Breast epithelium (tissue), 4 donors: Measurements from ENCODE around the gene PTCRA. TPM values are rescaled to one million over a fixed set of nuclear protein-coding genes. Genes with fewer than 3 reads are reported as not detected.
"Not testable (repeated sequence)": the region's sequence is repeated elsewhere in the genome, so short reads cannot be mapped to it uniquely, and the experiment has no call there.

Source experiments
- DNase-seq, 2 donors: peaks; one replicate each; pipeline ENCODE4 v3.0.0-alpha.2; 2019; ENCODE audit warnings: low spot score in 2 of 2
- H3K27ac ChIP-seq, 2 donors: fragments of 200-600 bp; sonication (generic) in 1 of 2; one replicate each; pipeline ENCODE4 v1.5.1; 2016 to 2019; ENCODE audit warnings: mild to moderate bottlenecking in 1 of 2
- H3K27me3 ChIP-seq, 2 donors: fragments of 200-600 bp; sonication (generic) in 1 of 2; one replicate each; pipeline versions ENCODE4 v1.5.1 to v1.6.0; 2017 to 2019; ENCODE audit warnings: control low read depth in 1 of 2, mild to moderate bottlenecking in 1 of 2
- H3K36me3 ChIP-seq: fragments of 200-600 bp; one replicate; pipeline ENCODE4 v1.5.1; 2019
- H3K4me1 ChIP-seq, 2 donors: fragments of 200-600 bp; sonication (generic); one replicate each; pipeline ENCODE4 v1.5.1; 2016 to 2019; ENCODE audit warnings: control low read depth in 1 of 2
- H3K4me3 ChIP-seq, 3 donors: fragments of 200-600 bp; sonication (generic); 1 replicate in 2 of 3; 2 replicates in 1 of 3; pipeline ENCODE4 v1.5.1; 2016 to 2019; ENCODE audit warnings: mild to moderate bottlenecking in 3 of 3, moderate library complexity in 2 of 3
- H3K9me3 ChIP-seq, 2 donors: fragments of 200-600 bp; sonication (generic) in 1 of 2; one replicate each; pipeline ENCODE4 v1.5.1; 2016 to 2019; ENCODE audit warnings: control low read depth in 1 of 2
- CTCF ChIP-seq, 3 donors: fragments of 450-650 bp; IDR thresholded peaks; one replicate each; pipeline ENCODE4 v1.5.1; 2016 to 2017; ENCODE audit warnings: antibody characterized with exemption in 3 of 3, mild to moderate bottlenecking in 3 of 3, moderate library complexity in 3 of 3
- POLR2A ChIP-seq: fragments of 450-650 bp; IDR thresholded peaks from one replicate; pipeline ENCODE4 v1.6.1; 2016; ENCODE audit warnings: antibody characterized with exemption, mild to moderate bottlenecking, moderate library complexity
- POLR2AphosphoS5 ChIP-seq, 3 donors: sonication (generic); formaldehyde crosslinking; IDR thresholded peaks; one replicate each; pipeline ENCODE4 v1.6.1; 2017; ENCODE audit warnings: antibody characterized with exemption in 3 of 3
- intact Hi-C: fragments of 100-400 bp; cut with DNase I; formaldehyde crosslinking; loops from one replicate; pipeline ENCODE4 v1.15.1; 2023; ENCODE audit warnings: low total_unique reads
- total RNA-seq, 3 donors: library from RNA; depleted of rRNA; stranded (reverse); fragments of >200 nt; gene quantifications; one replicate each; pipeline ENCODE4 v1.1.0, GENCODE V29; 2016

Gene PTCRA
- total RNA-seq, 3 donors from 2014 or later, result not detected

- TF ChIP-seq POLR2AphosphoS5 (IDR thresholded peaks at IDR 0.05), result peak; percentile 63 to 87 (median 74)
- TF ChIP-seq POLR2A, result peak; percentile 38
- peak in 2 of 3 donors; percentile 55 to 60 for TF ChIP-seq CTCF (IDR thresholded peaks at IDR 0.05)
- peak within 1 kb of the TSS; percentile 91 to 97 for H3K27ac ChIP-seq
- H3K4me3 ChIP-seq, result peak within 1 kb of the TSS; percentile 57 to 83 (median 70)
- intact Hi-C loops, result no loop called here
- peaks cover 8% of the 10 kb centered on the region for H3K36me3 ChIP-seq
- no peaks in the 10 kb centered on the region for H3K9me3 ChIP-seq
- peak; percentile 79 to 83 for DNase-seq
- H3K4me1 ChIP-seq, result peaks cover 0 to 6% of the 10 kb centered on the region in 2 donors
- no peaks in the 10 kb centered on the region for H3K27me3 ChIP-seq
These were observed 36.2 kb upstream of the PTCRA start, which contains the start of gene RPL7L1 for GRCh38 chr6:42879372-42880239. Gene RPL7L1, plus strand, starts transcription at chr6:42879616. Its CDS starts 295 bp downstream, at chr6:42879911.

GRCh38 chr6:42880240-42880817 lies 35.5 kb upstream of the PTCRA start:
- not testable (repeated sequence) for DNase-seq, H3K4me1 ChIP-seq, H3K27me3 ChIP-seq

DNA sequence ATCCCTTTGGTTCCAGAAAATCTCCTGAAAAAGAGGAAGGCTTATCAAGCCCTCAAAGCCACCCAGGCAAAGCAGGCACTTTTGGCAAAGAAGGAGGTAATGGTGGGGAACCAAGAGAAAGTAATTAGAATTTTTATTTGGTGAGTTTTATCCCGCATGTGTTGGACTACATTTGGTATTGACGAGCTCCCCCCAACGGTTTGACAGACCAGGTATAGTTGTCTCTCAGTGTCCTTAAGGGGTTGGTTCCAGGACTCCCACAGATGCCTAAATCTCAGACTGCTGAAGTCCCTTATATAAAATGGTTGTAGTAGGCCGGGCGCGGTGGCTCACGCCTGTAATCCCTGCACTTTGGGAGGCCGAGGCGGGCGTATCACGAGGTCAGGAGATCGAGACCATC lies 35.0 kb upstream of the PTCRA start:
- Histone ChIP-seq H3K27ac (peak overlapping the region; percentile 91 to 97), H3K4me3 (peak overlapping the region; percentile 57 to 83 (median 70)), H3K36me3 (peaks cover 13% of the 10 kb centered on the region)
- H3K27me3 ChIP-seq, intact Hi-C loops, H3K9me3 ChIP-seq, DNase-seq, H3K4me1 ChIP-seq: not testable (repeated sequence)

More at GRCh38 chr6:42880240-42880817, 35.5 kb upstream of the PTCRA start:
- Histone ChIP-seq H3K36me3 (peaks cover 13% of the 10 kb centered on the region), H3K27ac (peak overlapping the region; percentile 91 to 97), H3K4me3 (peak overlapping the region; percentile 57 to 83 (median 70))
- intact Hi-C loops, H3K9me3 ChIP-seq: not testable (repeated sequence)

DNA sequence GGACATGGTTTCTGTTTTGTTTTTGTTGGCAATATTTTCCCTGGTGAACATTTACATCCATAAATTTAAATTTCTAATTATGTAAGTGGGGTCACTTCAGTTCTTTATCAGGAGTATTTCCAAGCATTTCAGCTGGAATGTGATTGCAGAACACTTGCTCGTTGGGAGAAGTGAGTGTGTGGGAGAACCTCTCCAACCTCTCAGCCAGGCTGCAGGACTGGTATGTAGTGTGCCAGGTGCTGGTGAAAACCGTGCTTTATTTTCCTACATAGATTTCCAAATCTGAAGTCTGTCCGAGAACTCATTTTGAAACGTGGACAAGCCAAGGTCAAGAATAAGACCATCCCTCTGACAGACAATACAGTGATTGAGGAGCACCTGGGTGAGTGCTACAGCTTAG lies 30.2 kb upstream of the PTCRA start:
- intact Hi-C loops, result no loop called here
- peaks cover 13% of the 10 kb centered on the region for H3K36me3 ChIP-seq
- H3K4me3 ChIP-seq, result no peak overlapping the region
- TF ChIP-seq CTCF (IDR thresholded peaks at IDR 0.05) (no peak), POLR2A (no peak)
- no peaks in the 10 kb centered on the region for H3K9me3 ChIP-seq
- H3K4me1 ChIP-seq, result no peaks in the 10 kb centered on the region
- H3K27me3 ChIP-seq, result no peaks in the 10 kb centered on the region
- DNase-seq, result no peak
- no peak overlapping the region for H3K27ac ChIP-seq

DNA sequence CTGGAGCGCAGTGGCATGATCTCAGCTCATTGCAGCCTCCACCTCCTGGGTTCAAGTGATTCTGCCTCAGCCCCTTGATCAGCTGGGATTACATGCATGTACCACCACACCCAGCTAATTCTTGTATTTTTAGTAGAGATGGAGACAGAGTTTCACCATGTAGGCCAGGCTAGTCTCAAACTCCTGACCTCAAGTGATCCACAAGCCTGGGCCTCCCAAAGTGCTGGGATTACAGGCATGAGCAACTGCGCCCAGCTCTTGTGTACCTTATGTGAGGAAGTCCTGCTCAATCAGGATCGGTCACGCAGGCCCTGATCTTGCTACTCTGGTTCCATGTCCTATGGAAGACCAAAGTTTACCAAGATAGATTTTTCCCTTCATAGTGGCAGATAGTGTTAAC lies 27.7 kb upstream of the PTCRA start:
- H3K4me1 ChIP-seq, intact Hi-C loops: not testable (repeated sequence)

DNA sequence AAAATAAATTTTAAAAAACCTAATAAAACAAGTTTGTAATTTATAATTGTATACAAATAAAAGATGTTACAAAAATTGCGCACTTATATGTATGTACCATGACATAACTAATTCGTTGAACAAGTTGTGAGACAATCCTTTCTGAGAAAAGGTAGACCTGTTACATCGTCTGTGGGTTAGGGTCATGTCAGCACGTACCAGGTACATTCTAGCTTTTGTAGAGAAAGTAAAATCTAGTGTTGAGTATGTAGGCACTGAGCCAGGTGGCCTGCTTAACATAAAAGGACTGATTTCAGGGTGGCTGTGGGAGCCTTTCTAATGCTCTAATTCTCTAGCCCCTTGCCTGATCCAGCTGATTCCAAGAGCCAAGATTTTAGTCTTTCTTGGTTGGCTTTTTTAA lies 26.0 kb upstream of the PTCRA start:
- H3K4me1 ChIP-seq, result no peaks in the 10 kb centered on the region
- no peaks in the 10 kb centered on the region for H3K27me3 ChIP-seq
- peak overlapping the region; percentile 75 to 91 (median 90) for H3K4me3 ChIP-seq
- TF ChIP-seq POLR2A (no peak), POLR2AphosphoS5 (IDR thresholded peaks at IDR 0.05) (no peak), CTCF (IDR thresholded peaks at IDR 0.05) (no peak)
- no peaks in the 10 kb centered on the region for H3K9me3 ChIP-seq
- DNase-seq, result no peak
- peaks cover 2% of the 10 kb centered on the region for H3K36me3 ChIP-seq
- intact Hi-C loops, result loop anchor here (10.0 kb wide), 1 partner anchor 435 kb away; no protein-coding TSS in a partner anchor
- H3K27ac ChIP-seq, result peak overlapping the region; percentile 92

More for the DNA sequence above, 27.7 kb upstream of the PTCRA start:
- H3K36me3 ChIP-seq, result peaks cover 13% of the 10 kb centered on the region
- not testable (repeated sequence) for H3K27ac ChIP-seq, H3K27me3 ChIP-seq, H3K4me3 ChIP-seq, H3K9me3 ChIP-seq, DNase-seq
